ENCODE data around the gene GMDS. TPM values are rescaled to one million over a fixed set of nuclear protein-coding genes. Genes with fewer than 3 reads are reported as not detected.

The GMDS gene
- total RNA-seq, 1 experiment from 2014 or later, result 31.1 TPM

GRCh38 chr6:1587977-1588376 is 657.4 kb downstream of the GMDS start:
- H3K9me3 ChIP-seq, result no peaks in the 10 kb centered on the region
- no peaks in the 10 kb centered on the region for H3K36me3 ChIP-seq (ENCODE audit: control insufficient read depth, insufficient read depth, low read length)
- Mint-ChIP-seq H3K27me3 (ENCODE audit: insufficient read depth, unreplicated experiment) (peaks cover 3% of the 10 kb centered on the region), H3K9me3 (ENCODE audit: unreplicated experiment) (peaks cover 9% of the 10 kb centered on the region), H3K4me1 (ENCODE audit: low read depth, unreplicated experiment) (peaks cover 13% of the 10 kb centered on the region), H3K27ac (ENCODE audit: unreplicated experiment) (no peak overlapping the region), H3K36me3 (ENCODE audit: insufficient read depth, unreplicated experiment) (no peaks in the 10 kb centered on the region), H3K4me3 (ENCODE audit: unreplicated experiment) (no peak overlapping the region)
- TF ChIP-seq, protein P1, sequence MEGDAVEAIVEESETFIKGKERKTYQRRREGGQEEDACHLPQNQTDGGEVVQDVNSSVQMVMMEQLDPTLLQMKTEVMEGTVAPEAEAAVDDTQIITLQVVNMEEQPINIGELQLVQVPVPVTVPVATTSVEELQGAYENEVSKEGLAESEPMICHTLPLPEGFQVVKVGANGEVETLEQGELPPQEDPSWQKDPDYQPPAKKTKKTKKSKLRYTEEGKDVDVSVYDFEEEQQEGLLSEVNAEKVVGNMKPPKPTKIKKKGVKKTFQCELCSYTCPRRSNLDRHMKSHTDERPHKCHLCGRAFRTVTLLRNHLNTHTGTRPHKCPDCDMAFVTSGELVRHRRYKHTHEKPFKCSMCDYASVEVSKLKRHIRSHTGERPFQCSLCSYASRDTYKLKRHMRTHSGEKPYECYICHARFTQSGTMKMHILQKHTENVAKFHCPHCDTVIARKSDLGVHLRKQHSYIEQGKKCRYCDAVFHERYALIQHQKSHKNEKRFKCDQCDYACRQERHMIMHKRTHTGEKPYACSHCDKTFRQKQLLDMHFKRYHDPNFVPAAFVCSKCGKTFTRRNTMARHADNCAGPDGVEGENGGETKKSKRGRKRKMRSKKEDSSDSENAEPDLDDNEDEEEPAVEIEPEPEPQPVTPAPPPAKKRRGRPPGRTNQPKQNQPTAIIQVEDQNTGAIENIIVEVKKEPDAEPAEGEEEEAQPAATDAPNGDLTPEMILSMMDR (IDR thresholded peaks at IDR 0.05; ENCODE audit: insufficient read depth in 1 of 2, low read depth in 1 of 2, low read length in 1 of 2, severe bottlenecking in 1 of 2, unreplicated experiment in 1 of 2), result no peak
- intact Hi-C loops (cut with micrococcal nuclease; ENCODE audit: unreplicated experiment), result no loop called here
- peaks cover 10% of the 10 kb centered on the region; the same call in 1 of the 2 replicates for H3K4me1 ChIP-seq
- no peak for DNase-seq
- H3K27me3 ChIP-seq (replicated peaks; ENCODE audit: control insufficient read depth, insufficient read depth, low read length), result no peaks in the 10 kb centered on the region
- H3K4me3 ChIP-seq (ENCODE audit: low read depth, low read length), result no peak overlapping the region
- no TSS peak for BruUV-seq (replicated peaks)
- CTCF ChIA-PET, result no interaction called here
- POLR2A ChIA-PET, result no interaction called here

DNA sequence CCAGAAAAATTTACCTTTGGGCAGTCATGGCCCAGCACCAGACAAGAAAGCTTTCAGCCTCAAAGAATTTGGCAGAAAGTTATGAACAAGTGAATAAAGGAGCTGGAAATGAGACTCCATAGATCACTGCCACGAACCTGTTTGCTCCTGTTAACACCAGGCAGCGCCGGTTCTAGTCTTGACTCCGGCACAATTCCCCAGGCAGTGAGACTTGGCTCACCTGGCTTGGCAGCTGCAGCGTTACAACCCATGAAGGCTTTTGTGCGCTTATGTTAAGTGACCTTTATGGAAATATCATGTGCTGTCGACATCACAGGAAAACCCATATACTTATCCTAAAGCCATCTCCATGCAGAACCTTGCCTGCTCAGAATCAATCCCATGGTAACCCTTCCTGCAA is 657.9 kb downstream of the GMDS start:
- Mint-ChIP-seq H3K9me3 (ENCODE audit: unreplicated experiment) (peaks cover 8% of the 10 kb centered on the region), H3K36me3 (ENCODE audit: insufficient read depth, unreplicated experiment) (no peaks in the 10 kb centered on the region), H3K4me1 (ENCODE audit: low read depth, unreplicated experiment) (peaks cover 13% of the 10 kb centered on the region), H3K4me3 (ENCODE audit: unreplicated experiment) (no peak overlapping the region), H3K27ac (ENCODE audit: unreplicated experiment) (no peak overlapping the region), H3K27me3 (ENCODE audit: insufficient read depth, unreplicated experiment) (peaks cover 3% of the 10 kb centered on the region)
- no TSS peak for BruUV-seq (replicated peaks)
- H3K27me3 ChIP-seq (replicated peaks; ENCODE audit: control insufficient read depth, insufficient read depth, low read length), result no peaks in the 10 kb centered on the region
- intact Hi-C loops (cut with micrococcal nuclease; ENCODE audit: unreplicated experiment), result no loop called here
- ChIA-PET POLR2A (no interaction called here), CTCF (no interaction called here)
- H3K4me3 ChIP-seq (ENCODE audit: low read depth, low read length), result no peak overlapping the region
- no peak for DNase-seq
- TF ChIP-seq, protein P1 (IDR thresholded peaks at IDR 0.05; ENCODE audit: insufficient read depth in 1 of 2, low read depth in 1 of 2, low read length in 1 of 2, severe bottlenecking in 1 of 2, unreplicated experiment in 1 of 2), result no peak
- H3K36me3 ChIP-seq (ENCODE audit: control insufficient read depth, insufficient read depth, low read length), result no peaks in the 10 kb centered on the region
- peaks cover 10% of the 10 kb centered on the region; the same call in 1 of the 2 replicates for H3K4me1 ChIP-seq
- no peaks in the 10 kb centered on the region for H3K9me3 ChIP-seq

- ChIA-PET CTCF (no interaction called here), POLR2A (no interaction called here)
- BruUV-seq (replicated peaks), result no TSS peak
- H3K4me3 Mint-ChIP-seq (ENCODE audit: unreplicated experiment), result no peak overlapping the region
- peaks cover 13% of the 10 kb centered on the region for H3K4me1 Mint-ChIP-seq (ENCODE audit: low read depth, unreplicated experiment)
- H3K27me3 ChIP-seq (replicated peaks; ENCODE audit: control insufficient read depth, insufficient read depth, low read length), result no peaks in the 10 kb centered on the region
- H3K27me3 Mint-ChIP-seq (ENCODE audit: insufficient read depth, unreplicated experiment), result no peaks in the 10 kb centered on the region
- H3K36me3 Mint-ChIP-seq (ENCODE audit: insufficient read depth, unreplicated experiment), result no peaks in the 10 kb centered on the region
- no peak for DNase-seq
- H3K36me3 ChIP-seq (ENCODE audit: control insufficient read depth, insufficient read depth, low read length), result no peaks in the 10 kb centered on the region
- TF ChIP-seq, protein P1 (IDR thresholded peaks at IDR 0.05; ENCODE audit: insufficient read depth in 1 of 2, low read depth in 1 of 2, low read length in 1 of 2, severe bottlenecking in 1 of 2, unreplicated experiment in 1 of 2), result no peak
- peaks cover 10% of the 10 kb centered on the region; the same call in 1 of the 2 replicates for H3K4me1 ChIP-seq
- intact Hi-C loops (cut with micrococcal nuclease; ENCODE audit: unreplicated experiment), result no loop called here
- H3K9me3 Mint-ChIP-seq (ENCODE audit: unreplicated experiment), result peaks cover 2% of the 10 kb centered on the region
- H3K4me3 ChIP-seq (ENCODE audit: low read depth, low read length), result no peak overlapping the region
- H3K27ac Mint-ChIP-seq (ENCODE audit: unreplicated experiment), result no peak overlapping the region
- no peaks in the 10 kb centered on the region for H3K9me3 ChIP-seq
Measured at GRCh38 chr6:1586861-1587450, 658.4 kb downstream of the GMDS start.

All from Caco-2 (cell line).